Stimulated activated CD4-positive, alpha-beta T cell treated with anti-CD3 and anti-CD28 coated beads, Interleukin-1b, Interleukin-23, amount 100 ng/mL, for 1 hour (primary cell): Measurements from ENCODE around the gene GHRHR.

Experiments used
- DNase-seq, 2 donors: peaks; one replicate each; pipeline ENCODE4 v3.0.0-alpha.2; 2020; ENCODE audit warnings: low read depth in 2 of 2

Gene GHRHR

DNA sequence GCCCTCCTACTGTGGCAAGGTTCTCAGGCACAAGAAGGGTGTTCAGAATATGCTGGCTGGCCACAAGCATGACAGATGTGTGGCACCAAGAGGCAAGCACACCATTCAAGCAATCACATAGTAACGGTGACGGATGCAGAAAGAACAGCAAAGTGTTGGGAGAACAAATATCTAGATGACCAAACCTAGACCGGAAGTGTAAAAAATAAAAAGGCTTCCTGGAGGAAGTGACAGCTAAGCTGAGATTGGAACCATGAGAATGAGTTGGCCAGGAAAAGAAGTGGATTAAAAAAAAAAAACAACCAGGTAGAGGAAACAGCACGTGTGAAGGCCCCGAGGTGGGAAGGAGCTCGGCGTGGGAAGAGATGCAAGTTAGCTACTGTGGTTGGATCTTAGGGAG, 22.0 kb downstream of the GHRHR start:
- no peak for DNase-seq

DNA sequence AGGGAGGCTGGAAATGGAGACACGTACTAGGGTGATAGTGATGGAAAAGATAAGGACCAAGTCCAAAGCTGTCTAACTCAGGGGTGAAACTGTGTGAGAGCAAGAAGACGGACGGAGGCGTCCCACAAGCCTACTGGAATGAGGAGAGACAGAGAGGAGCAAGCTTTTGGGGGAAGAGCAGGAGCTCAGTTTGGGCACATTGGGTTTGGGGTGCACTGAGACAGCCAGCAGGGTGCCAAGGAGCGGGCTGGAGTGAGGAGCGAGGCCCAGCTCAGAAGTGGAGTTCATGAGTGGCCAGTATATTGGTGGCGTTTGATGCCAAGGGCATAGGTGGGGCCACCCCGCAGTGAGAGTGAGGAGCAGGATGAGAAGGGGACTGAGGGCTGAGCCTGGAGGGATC, 22.6 kb downstream of the GHRHR start:
- DNase-seq = no peak

DNA sequence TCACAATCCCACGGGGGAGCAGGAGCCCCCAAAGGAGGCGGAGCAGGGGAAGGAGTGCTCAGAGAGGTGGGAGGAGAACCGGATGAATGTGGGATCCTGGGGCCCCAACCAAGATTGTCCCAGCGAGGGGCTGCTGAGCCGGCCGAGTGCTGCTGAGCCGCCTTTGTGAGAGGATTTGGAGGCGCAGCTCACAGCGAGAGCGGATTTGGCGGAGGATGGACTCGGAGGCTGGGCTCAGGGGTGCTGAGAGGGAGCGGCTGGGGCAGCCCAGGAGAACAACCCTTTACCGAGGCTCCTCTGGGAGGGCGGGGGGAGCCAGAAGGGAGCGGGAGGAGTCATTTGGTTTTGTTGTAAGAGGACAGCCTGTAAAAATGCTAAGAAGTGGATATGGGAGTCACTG, 23.0 kb downstream of the GHRHR start:
- no peak for DNase-seq

DNA sequence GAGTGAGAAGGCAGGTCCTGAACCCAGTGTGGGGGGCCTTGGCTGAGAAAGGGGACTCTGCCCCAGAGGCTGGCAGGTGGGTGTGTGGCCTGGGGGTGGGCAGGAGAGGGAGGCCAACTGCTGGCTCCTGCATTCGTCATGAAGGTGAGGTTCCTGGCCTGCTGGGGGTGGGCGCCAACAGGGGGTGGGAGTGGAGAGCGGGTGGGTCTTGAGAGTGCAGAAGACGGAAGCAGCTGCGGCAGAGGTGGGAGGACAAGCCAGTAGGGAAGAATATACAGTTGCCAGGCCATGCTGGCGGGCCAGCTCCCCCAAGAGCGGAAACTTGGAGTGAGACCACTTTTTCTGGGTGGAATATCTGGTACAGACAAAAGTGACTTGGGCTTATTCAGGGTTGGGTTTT, 23.4 kb downstream of the GHRHR start:
- DNase-seq = no peak

DNA sequence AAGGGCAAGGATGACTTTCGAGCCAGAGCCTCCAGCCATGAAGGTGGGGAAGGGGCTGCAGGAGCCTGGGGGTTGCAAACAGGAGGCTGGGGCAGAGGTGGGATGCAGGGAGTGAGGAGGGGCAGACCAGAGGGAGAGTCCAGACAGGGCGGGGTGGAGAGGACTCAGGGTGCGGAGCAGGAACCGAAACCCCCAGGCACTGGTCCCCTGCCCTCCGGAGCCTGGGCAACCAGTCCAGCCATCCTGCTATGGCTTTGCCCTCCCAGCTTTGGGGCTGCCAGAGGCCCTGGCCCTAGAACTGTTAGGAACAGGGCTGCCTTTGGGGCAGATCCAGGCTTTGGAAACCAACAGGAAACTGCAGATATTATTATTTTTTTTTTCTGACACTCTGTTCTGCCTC, 24.2 kb downstream of the GHRHR start:
- DNase-seq = no peak

DNA sequence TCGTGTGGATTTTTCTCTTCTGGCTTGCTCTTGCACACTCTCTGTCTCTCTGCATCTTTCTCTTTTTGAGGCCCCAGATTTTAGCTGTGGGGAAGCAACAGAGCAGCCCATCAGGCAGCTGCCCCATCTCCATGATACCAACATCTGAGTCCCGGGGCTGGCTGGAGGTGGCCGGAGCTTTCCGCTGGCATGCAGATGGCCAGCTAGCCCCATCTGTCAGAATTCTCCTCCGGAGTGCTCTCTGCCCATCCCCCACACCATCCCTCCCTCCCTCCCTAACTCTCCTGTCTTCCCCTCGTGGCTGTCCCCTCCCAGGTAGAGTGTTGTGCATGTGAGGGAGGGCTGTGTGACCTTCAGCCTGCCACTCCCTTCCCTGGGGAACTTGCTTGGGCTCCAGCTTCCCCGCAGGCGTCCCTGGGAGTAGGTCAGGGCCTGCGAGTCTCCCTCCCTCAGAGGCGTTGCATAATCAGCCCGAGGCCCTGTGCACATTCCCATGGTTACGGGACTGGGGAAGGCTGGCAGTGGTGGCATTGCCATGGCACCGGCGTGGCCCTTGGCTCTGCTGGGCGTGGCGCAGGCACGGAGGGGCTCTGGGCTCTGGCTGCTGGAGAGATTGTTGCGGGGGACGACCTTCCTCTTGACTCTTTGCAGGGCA, 24.7 kb downstream of the GHRHR start:
- DNase-seq = no peak

DNA sequence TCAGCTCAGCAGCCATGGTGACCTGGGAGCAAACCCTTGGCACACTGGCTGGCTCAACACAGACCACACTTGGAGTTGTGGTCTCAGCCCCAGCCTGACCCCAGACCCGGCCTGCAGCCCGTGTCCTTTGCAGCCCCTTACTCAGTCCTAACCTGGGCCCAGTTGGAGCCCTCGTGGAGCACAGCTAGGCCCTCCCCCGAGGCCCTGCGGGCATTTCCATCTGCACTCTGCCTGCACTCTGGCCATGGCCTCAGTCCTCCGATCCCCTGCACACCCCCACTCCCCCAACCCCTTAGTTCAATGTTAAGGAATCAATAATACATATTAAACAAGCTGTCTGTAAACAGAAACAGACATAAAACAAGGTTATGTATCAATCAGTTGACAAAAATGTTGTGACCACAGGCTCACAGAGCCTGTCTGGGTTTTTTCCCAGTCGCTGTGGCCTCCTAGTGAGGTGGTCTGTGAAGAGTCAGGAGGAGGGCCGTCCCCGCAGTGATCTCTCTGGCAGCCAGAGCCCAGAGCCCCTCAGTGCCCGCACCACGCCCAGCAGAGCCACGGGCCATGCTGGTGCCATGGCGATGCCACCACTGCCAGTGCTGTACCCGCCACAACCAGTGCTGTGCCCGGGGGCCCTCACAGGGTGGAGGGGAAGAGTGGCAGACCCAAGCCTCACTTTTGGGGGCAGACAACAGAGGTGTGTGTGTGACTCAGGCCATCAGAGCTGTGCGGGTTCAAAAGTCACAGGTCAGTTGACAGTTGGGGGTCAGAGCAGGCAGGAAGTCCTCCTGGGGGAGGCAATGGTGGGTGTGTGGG, 25.5 kb downstream of the GHRHR start:
- no peak for DNase-seq

DNA sequence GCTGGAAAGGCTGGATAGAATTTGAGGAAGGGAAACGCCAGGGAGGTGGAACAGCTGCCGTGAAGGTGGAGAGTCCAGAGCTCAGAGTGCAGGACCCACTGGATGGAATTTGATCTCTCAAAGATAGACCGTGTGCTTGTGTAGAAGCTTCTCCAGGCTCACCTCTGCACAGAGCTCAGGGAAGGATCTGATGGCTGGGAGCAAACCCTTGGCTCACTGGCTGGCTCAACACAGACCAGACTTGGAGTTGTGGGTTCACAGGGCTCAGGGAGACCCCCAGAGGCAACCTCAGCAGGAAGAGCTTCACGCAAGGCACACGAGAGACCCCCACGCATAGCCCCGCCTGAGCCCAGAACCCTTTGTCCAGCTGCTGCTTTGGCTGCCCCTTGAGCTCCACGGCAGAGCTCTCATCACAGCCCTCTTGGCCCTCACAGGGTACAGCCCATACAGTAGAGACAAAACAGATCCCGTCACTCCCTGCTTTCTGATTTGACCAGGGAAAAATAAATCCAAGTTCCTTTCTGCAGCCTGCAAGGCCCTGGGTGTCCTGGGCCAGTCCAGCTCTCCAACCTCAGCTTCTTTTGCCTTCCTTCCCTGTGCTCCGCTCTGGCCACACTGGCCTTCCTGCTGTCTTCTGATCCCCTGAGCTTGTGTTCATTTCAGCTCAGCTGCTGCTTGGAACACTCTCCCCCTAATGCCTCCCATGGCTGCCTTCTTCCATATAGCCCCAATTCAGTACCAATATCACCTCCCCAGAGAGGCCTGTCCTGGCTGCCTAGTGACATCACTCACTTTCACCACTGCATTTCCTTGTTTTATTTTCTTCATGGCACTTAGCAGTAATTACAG, 26.3 kb downstream of the GHRHR start:
- no peak for DNase-seq

DNA sequence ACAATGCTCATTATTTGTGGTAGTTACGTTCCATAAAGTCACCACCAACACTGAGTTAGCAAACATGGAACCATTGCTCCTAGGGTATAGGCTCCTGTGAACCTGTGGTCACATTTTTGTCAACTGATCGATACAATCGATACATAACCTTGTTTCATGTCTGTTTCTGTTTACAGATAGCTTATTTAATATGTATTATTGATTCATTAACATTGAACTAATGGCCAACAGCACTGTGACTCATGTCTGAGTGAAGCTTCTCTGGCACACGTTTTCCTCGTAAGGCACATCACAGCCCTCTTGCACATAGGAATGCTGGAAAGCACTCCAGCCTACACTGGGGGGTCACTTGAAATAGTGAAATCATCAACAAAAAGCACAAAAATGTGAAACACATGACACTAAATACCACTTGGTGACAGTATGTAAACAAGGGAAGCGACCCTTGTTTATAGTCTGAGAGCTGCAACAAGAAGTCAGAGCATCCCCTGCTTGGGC, 27.0 kb downstream of the GHRHR start:
- no peak for DNase-seq

DNA sequence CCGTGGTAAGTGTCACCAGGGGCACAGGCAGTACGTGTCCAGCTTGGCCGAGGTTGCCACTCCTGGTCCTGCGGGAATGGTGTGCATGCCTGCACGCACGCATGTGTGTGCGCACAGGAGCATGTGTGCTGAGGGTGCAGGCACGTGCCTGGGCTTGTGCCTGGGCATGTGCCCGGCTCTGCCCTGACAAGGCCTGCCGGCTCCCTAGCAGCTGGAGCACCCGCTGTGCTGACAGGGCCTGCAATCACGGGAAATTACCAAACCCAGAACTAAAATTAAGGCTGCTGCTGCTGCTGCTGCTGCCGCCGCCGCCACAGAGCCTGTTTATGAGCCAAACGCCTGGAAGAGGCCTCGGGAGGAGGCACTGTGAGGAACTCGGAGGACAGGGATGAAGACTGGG, 28.7 kb downstream of the GHRHR start:
- no peak for DNase-seq

DNA sequence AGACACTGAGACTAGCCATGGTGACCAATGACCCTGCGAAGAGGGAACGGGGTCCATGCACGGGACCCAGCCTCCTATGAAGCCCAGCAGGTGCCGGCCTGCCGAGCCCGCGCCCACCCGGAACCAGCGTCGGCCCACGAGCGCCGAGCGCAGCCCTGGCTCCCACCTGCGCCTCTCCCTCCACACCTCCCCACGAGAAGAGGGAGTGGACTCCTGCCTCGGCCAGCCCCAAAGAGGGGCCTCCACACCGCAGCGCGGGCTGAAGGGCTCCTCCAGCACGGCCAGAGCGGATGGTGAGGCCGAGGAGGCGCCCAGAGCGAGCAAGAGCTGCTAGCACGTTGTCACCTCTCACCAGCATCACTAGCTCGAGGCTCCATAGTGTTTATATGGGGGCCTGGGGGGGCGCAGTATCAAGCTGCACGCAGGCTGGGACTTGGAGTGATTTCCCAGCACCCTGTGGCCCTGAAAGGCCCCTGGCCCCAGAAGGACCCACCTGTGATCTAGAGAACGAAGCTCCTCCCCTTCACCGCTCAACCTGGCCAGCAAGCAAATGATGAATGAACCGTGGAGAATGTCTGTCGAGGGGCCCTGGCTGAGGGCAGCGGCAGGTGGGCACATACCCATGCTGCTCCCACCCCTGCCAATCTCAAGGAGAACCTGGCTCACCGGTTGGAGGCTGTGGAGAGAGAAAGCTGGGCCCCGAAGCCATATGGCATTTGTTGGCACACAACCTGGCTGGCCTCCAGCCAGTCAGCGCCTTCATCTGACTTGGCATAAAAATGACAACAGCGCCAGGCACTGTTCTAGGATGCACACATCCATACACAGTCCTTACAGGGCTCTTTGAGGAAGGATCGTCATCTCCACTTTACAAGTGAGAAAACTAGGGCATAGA, 30.7 kb downstream of the GHRHR start:
- DNase-seq = no peak

DNA sequence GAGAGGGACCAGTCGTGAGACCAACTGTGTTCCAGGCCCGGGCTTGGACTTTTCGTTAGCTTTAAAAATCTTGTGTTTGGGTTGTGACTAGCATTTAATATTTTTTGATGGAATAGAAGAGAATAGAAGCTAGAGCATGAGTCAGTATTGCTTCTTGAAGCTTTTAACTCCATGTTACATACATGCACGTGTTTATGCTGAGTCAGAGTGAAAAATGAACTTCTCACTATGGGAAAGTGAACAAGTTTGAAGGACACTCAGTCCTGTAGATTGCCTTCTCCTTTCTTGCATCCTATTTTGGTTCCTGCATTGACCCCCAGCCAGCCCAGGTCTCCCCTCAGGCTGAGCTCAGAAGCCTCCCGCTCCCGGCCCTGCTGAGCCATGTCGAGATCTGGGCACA, 31.8 kb downstream of the GHRHR start:
- no peak for DNase-seq

DNA sequence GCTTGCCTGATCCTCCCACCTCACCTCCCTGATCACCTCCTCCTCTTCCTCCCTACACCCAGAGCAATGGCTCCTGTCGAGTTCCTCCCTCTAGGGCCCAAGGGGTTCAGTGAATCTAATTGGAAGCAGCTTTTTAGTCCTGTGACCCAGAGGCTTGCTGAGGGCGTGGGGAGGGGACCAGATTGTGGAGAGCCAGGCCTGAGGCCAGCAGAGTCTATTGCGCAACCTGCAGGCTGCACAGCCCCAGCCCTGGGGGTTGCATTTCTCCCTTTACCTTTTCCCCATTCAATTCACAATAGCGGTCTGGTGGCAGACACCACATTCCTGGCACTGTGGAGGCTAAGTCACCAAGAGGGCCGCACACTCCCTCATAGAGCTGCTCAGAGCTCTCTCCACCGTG, 32.5 kb downstream of the GHRHR start:
- no peak for DNase-seq

DNA sequence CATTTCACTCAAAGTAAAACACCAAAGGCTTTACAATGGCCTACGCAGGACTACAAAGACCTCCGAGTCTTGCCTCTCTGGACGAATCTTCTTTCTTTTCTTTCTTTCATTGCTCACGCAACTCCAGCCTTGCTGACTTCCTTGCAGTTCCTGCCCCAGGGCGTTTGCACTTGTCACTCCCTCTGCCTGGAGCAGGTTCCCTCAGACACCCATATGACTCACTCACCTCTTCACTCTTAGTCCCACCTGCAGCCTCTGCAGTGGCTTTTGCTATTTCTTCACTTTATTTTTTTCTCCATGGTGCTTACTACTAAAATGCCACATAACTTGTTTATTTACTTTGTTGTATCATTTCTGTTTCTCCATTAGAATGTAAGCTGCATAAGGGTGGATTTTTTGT, 33.1 kb downstream of the GHRHR start:
- no peak for DNase-seq

DNA sequence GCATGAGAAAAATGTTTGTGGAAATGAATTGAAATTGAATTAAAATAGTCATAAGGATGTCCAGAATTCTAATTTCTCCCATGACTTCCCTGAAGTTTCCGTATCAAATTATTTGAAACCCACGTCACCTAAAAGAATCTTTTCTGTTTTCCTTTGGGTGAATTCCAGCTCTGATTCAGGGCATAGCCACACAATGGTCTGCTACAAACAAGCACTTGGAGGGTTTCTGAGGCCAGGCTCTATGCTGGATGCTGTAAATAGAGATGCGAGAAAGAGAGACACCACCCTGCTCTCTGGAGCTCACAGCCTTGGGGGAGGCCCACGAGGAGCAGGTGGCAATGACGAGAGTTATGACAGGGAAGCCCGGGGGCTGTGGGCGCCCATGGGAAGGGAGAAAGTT, 33.6 kb downstream of the GHRHR start:
- no peak for DNase-seq

DNA sequence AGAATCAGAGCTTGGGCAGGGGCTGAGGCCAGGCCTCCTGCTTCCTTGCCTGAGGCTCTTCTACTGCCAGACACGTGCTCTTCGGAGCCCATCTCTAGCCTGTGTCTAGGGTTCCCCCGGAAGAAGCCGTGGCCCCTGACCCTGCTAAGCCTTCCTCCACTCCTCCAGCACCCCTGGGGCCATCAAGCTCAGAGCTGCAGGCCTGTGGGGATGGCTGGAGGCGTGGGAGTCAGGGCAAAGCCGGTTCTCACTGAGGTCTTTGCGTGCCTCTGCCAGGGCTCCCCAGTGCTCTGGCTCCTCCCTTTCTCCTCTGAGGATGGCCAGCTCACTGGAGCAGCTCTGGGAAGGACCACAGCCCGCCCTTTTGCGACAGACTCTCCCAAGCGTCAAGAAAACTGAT, 34.4 kb downstream of the GHRHR start:
- no peak for DNase-seq

DNA sequence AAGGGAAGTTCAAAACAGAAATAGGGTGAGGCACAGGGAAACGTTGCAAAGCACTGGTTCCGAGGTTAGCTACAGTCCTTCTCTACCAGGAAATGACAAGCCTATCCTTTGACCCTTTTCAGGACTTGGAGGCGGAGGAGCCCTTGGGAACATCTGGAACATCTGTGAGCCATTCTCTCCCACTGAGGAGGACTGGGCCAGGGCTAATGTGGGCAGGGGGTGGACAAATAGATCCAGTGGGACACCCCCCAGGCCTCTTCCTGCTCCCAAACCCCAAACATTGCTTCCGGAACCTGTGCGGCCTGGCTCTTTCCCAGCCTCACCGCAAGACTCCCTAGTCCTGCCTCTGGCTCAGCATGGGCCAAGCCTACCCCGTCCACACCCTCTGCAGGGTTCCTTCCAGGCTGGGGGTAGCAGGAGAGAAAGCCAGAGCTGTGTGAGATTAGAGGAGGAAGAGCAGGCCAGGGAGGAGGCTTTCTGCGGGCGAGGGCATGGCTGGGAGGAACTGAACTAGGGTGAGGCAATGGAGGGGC, 36.5 kb downstream of the GHRHR start:
- DNase-seq = no peak

DNA sequence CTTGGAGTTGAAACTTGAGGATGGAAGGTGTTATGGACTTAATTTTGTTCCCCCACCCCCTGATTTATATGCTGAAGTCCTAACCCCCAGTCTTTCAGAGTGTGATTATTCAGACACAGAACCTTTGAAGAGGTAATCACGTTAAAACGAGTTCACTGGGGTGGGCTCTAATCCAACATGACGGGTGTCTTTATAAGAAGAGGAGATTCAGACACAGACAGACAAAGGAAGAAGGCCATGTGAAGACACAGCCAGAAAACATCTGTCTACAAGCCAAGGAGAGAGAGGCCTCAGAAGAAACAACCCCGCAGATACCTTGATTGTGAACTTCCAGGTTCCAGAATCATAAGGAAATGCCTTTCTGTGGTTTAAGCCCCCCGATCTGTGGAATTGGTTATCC, 37.0 kb downstream of the GHRHR start:
- no peak for DNase-seq

DNA sequence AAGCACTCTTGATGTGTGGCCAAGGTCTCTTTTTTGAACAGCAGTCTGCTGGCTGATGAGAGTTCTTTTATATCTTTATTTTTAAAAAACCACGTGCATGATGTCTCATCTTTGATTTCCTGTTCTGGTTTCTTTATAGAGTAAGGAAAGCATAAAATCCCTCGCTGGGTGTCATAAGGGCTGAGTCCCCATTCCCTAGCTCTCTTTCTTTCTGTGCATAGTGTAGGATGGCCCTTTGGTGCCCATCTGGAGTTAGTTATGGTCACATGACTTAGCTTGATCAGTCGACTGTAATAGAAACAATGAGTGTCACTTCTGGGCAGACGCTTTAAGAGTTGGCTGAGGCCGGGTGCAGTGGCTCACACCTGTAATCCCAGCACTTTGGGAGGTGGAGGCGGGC, 38.5 kb downstream of the GHRHR start:
- no peak for DNase-seq

DNA sequence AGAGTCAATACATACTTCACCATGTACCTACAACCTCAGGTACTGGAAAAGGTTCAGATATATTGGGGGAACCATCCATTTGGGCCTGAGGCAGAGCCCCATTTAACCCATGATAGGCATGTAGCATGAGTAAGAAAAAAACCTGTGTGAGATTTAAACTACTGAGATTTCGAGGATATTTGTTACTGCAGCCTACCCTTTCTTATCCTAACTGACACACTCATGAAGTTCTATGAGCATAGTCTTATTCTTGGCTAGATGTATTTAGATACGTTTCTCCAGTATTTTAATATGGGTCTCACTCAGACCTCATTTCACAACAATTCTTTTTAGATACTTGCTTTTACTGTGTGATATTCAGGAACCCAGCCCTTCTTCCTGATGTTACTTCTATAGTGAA, 39.3 kb downstream of the GHRHR start:
- DNase-seq = no peak

DNA sequence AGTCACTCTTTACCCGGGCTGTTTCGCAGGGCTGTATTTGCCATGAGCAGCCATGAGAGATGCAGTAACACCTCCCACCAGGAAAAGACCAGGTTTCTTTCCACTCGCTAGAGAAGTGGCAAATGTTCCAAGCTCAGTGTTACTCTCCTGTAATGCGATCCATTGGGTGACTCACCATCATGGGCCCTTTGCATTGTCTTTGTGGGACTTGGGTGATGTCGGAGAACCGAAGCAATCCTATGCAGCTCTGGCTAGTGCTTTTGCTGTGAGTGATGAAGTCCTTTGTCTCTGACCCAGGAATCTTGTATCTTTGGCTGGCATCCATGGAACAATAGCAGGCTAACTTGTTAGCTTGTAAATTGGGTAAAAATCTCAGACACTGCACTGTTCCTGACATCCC, 40.0 kb downstream of the GHRHR start:
- no peak for DNase-seq
